Ishikawa (cell line): ENCODE results near the gene STEAP4.

Experiments used
- CEBPB ChIP-seq: IDR thresholded peaks from 2 replicates; pipeline ENCODE4 v1.6.1; 2012
- CREB1 ChIP-seq: IDR thresholded peaks from 2 replicates; pipeline ENCODE4 v1.6.1; 2012; ENCODE audit warnings: low read depth
- EGR1 ChIP-seq: IDR thresholded peaks from 2 replicates; pipeline ENCODE4 v1.6.1; 2012
- EP300 ChIP-seq: IDR thresholded peaks from 2 replicates; pipeline ENCODE4 v1.6.1; 2012; ENCODE audit warnings: borderline replicate concordance
- MAX ChIP-seq: IDR thresholded peaks from 2 replicates; pipeline ENCODE4 v1.6.1; 2012
- RAD21 ChIP-seq: IDR thresholded peaks from 2 replicates; pipeline ENCODE4 v1.6.1; 2012; ENCODE audit warnings: low read depth
- REST ChIP-seq: IDR thresholded peaks from 2 replicates; pipeline ENCODE4 v1.6.1; 2012; ENCODE audit warnings: low read depth, mild to moderate bottlenecking

DNA sequence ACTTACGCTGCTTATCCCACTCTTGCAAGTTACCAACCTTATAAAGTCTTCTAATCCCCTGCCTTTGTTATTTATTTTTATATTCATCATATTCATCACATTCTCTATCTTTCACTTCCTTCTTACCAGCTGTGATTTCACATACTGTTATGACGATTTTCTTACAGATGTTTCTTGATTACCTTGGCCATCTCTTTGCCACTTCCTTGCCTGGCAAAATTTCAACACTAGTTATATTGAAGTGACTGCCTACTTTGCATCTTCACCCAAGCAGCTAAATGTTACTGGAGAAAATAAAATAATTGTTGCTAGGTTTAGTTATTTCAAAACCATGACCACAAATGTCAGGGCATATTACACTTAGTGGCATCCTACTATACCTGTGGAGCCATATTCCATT is 8.8 kb upstream of the STEAP4 start:
- TF ChIP-seq RAD21 = no peak
- no peak for TF ChIP-seq REST
- TF ChIP-seq CREB1 = no peak
- TF ChIP-seq CEBPB = no peak
- TF ChIP-seq EGR1 = no peak
- TF ChIP-seq MAX = no peak
- TF ChIP-seq EP300 = no peak
